ENCODE results near the gene TNK2.

DNA sequence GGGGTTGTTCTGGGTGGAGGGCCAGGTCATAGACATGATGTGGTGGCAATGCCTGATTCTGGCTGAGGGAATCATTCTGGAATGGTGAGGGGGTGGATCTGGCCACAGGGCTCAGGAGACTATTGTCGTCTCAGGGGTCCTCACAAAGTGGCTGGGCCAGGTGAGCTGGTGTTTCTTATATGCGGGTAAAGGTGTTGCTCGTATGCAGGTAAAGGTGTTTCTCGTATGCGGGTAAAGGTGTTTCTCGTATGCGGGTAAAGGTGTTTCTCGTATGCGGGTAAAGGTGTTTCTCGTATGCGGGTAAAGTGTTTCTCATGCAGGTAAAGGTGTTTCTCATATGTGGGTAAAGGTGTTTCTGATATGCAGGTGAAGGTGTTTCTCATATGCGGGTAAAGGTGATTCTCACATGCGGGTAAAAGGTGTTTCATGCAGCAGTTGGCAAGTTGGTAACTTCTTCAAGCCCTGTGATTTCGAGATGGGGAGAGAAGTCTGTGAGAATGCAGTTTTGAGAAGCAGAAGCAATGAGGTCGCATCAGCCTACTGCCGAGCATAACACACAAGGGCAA is 86.1 kb downstream of the TNK2 start:
- TF ChIP-seq POLR2A (IDR thresholded peaks at IDR 0.05; ENCODE audit: low read length) (no peak), GATA1 (IDR thresholded peaks at IDR 0.05; ENCODE audit: low read depth, low read length) (no peak)
